Peyer's patch (tissue), 4 donors: ENCODE measurements around the gene ASB6.

Experiments used
- POLR2A ChIP-seq, 2 donors: fragments of 450-650 bp; IDR thresholded peaks; one replicate each; pipeline ENCODE4 v1.5.1; 2017; ENCODE audit warnings: antibody characterized with exemption in 2 of 2, mild to moderate bottlenecking in 2 of 2, moderate library complexity in 2 of 2
- TF ChIP-seq, protein P1 (sequence below), 6 experiments: fragments of 450-650 bp in 4 of 6; fragments of 200-600 bp in 2 of 6; sonication (generic) in 1 of 6; IDR thresholded peaks; one replicate each; pipeline ENCODE4 v1.5.1; 2017 to 2019; ENCODE audit warnings: antibody characterized with exemption in 6 of 6, mild to moderate bottlenecking in 3 of 6, moderate library complexity in 1 of 6

DNA sequence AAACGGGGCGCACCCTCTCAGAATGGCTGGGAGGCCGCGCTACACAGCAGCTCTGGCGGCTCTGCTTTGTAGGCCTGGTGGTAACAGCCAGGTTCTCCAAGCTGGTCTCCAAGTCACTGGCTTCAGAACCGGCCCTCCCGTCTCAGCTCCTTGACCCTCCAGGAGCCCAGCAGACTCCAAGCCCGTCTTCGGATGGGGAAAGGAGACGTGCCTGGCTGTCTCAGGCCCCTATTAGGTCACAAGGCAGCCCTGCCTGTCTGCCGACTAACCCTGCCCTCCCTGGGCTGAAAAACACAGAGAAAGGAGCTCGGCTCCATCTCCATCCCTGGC is 2.2 kb downstream of the ASB6 start:
- TF ChIP-seq, protein P1, sequence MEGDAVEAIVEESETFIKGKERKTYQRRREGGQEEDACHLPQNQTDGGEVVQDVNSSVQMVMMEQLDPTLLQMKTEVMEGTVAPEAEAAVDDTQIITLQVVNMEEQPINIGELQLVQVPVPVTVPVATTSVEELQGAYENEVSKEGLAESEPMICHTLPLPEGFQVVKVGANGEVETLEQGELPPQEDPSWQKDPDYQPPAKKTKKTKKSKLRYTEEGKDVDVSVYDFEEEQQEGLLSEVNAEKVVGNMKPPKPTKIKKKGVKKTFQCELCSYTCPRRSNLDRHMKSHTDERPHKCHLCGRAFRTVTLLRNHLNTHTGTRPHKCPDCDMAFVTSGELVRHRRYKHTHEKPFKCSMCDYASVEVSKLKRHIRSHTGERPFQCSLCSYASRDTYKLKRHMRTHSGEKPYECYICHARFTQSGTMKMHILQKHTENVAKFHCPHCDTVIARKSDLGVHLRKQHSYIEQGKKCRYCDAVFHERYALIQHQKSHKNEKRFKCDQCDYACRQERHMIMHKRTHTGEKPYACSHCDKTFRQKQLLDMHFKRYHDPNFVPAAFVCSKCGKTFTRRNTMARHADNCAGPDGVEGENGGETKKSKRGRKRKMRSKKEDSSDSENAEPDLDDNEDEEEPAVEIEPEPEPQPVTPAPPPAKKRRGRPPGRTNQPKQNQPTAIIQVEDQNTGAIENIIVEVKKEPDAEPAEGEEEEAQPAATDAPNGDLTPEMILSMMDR (IDR thresholded peaks at IDR 0.05) = no peak
- no peak for TF ChIP-seq POLR2A (IDR thresholded peaks at IDR 0.05)
